HG02870 (cell line): ENCODE results near the gene PPP1R12B.
"Not testable (repeated sequence)": the region's sequence is repeated elsewhere in the genome, so short reads cannot be mapped to it uniquely, and the experiment has no call there.

Experiments
- ATAC-seq: cut with Tn5 transposase; IDR thresholded peaks from one replicate; pipeline ENCODE4 v1.9.1; 2021; ENCODE audit warnings: mild to moderate bottlenecking, moderate library complexity; ENCODE audit not compliant: unreplicated experiment

PPP1R12B gene

GRCh38 chr1:202473266-202474045, 125.0 kb downstream of the PPP1R12B start:
- ATAC-seq = not testable (repeated sequence)

DNA sequence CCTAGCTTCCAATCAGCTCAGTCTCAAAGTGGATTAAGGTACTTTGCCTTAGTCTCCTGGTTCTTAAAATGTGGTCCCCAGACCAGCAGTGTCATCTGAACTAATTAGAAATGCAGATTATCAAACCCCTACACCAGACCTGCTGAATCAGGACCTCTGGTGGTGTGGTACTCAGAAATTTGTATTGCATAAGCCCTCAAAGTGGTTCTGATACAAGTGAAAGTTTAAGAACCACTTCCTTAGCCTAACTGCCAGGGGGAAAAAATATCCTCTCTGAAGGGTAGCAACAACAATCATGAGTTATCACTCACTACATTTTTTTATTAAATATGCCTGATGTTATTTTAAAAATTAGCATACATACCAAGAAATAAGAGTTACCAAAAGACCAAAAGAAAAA, 131.2 kb downstream of the PPP1R12B start:
- not testable (repeated sequence) for ATAC-seq

DNA sequence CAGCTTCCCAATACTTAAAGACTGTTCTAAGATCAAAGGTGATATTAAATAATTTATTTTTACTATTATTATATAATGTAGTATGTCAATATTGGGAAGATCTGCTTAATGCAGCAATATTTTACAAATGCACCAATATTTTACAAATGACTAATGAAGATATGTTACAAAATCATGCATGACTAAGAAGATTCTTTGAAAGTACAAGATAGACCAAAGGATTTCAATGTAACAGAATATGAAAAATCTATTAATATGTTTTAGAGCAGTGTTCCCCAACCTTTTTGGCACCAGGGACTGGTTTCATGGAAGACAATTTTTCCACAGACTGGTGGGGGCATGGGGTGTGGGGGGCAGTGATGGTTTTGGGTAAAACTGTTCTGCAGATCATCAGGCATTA, 132.1 kb downstream of the PPP1R12B start:
- not testable (repeated sequence) for ATAC-seq

DNA sequence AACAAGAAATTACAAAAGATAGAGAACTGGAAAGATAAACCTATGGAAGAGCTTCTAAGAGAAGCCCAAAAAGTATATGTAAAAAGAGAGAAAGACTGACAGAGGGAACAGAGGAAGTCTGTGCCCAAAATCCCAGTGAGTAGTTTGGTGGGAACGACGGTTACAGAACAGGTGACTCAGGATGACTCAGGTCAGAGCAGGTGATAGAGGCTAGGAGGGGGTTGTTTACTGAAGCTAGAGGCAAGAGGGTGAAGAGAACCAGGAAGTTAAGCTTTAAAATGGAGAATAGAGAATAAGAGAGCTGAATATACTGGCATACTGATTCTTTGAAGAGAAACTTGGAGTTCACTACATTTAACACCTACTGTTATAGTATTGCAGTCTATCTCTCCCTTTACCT, 134.9 kb downstream of the PPP1R12B start:
- ATAC-seq = not testable (repeated sequence)

GRCh38 chr1:202484032-202484431, 135.5 kb downstream of the PPP1R12B start:
- ATAC-seq = not testable (repeated sequence)

DNA sequence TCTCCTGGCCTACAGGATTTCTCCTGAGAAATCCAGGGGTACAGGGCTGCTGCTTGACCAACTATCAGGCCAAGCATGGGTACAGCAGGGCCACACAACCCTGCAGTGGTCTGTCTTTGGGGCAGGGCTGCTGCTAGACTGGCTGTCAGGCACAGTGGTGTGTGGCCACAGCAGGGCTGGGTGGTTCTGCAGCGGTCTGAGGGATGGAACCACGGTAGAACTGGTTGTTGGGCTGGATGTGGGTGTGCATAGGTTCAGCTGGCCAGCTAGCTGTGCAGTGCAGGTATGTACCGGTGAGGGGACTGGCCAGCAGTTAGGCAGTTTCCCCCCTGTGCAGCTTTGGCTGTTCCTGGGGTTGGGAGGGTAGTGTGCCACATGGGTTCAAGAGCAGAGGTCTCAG, 136.3 kb downstream of the PPP1R12B start:
- ATAC-seq = not testable (repeated sequence)

- ATAC-seq = peak; percentile 69
Measured at GRCh38 chr1:202488178-202488649, 139.7 kb downstream of the PPP1R12B start.

GRCh38 chr1:202489101-202489500, 140.6 kb downstream of the PPP1R12B start:
- ATAC-seq = not testable (repeated sequence)

GRCh38 chr1:202493112-202493511, 144.6 kb downstream of the PPP1R12B start:
- not testable (repeated sequence) for ATAC-seq

GRCh38 chr1:202498542-202498941, 150.0 kb downstream of the PPP1R12B start:
- no peak for ATAC-seq

DNA sequence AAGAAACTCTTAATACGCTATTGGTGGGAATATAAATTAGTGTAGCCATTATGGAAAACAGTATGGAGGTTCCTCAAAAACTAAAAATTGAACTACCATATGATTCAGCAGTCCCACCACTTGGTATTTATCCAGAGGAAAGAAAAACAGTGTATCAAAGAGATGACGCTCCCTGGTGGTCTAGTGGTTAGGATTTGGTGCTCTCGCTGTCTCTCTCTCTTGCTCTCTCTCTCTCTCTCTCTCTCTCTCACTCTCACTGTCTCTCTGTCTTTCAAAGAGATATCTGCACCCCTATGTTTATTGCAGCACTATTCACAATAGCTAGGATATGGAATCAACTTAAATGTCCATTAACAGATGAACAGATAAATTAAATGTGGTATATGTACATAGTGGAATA, 151.5 kb downstream of the PPP1R12B start:
- not testable (repeated sequence) for ATAC-seq

GRCh38 chr1:202501281-202501680, 152.8 kb downstream of the PPP1R12B start:
- no peak for ATAC-seq

DNA sequence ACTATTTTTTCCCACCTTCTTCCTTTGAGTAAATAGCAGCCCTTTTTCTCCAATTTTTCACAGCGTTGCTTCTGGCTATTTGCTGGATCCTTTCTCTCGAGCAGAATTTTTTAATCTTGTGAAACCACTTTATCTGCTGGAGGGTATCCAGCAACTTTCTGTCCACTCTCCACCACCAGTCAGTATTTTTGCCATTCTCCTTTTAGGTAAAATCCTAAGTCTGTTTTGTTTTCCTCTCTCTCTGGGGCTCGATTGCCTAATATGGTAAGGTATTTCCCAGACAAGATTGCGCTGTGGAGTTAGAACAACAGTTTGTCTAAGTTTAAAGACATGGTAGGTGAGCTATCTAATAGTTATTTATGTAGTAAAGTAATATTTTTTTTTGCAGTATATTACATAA, 156.9 kb downstream of the PPP1R12B start:
- no peak for ATAC-seq

DNA sequence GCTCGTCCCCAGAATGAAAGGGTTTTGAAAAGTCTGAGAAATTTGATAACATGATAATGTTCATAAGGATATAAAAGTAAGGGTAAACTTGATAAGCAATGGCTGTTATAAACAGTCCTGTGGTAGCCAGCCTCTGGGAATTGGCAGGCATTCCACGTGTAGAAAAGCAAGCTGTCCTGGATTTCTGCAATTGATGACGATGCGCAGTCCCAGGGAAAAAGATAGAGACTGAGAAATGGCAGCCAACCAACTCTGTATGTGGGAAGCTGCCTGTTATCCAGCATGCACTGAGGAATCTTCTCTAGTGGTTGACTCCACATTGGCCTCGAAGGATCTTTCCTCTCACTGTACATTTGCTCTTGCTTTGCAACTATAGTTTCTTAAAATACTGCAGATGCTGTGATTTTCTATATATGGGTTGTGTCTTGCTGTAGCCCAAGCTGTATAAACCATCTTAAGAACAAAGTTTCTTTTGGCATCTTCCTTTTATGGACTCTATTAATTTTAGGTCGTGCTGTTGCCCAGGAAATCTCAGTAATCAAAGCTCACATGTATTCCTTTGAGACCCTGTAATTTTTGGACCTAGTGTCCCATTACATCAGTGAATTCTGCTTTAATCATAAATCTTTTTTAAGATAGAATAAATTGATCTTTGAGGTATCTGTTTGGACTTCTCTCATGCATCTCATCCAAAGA, 157.5 kb downstream of the PPP1R12B start:
- not testable (repeated sequence) for ATAC-seq

DNA sequence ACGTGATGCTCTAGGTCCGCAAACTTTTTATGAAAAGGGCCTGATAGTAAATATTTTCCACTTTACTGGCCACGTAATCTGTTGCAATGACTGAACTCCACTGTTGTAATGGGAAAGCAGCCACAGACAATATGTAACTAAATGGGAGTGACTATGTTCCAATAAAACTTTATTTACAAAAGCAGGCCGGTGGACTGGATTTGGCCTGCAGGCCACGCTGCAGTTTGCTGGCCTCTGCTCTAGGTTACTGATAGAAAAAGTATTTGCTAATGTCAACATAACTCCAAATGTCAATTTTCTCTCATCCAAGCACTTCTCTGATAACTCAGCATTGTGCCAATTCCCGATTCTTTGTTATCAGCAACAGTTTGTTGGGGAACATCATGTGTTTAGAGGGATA, 160.4 kb downstream of the PPP1R12B start:
- ATAC-seq = not testable (repeated sequence)

GRCh38 chr1:202513875-202514274, 165.4 kb downstream of the PPP1R12B start:
- not testable (repeated sequence) for ATAC-seq

- ATAC-seq = no peak
Measured at GRCh38 chr1:202516434-202516877, 168.0 kb downstream of the PPP1R12B start.

GRCh38 chr1:202517146-202517545, 168.6 kb downstream of the PPP1R12B start:
- ATAC-seq = not testable (repeated sequence)

DNA sequence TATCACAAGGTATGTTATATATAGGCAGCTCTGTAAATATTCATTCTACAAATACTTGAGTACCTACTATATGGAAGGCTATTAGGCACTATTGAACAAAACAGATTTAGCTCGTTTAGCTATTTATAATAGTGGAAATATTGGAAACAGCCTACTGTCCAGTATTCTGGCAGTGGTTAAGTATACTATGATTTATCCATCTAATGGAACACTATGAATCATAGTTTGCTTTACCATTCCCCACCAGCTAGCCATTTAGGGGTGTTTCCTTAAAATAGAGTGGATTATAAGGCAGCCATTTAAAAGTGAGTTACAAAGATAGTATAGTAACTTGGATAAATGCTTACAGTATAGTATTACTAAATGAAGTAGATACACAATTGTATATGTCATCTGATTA, 169.7 kb downstream of the PPP1R12B start:
- ATAC-seq = not testable (repeated sequence)

DNA sequence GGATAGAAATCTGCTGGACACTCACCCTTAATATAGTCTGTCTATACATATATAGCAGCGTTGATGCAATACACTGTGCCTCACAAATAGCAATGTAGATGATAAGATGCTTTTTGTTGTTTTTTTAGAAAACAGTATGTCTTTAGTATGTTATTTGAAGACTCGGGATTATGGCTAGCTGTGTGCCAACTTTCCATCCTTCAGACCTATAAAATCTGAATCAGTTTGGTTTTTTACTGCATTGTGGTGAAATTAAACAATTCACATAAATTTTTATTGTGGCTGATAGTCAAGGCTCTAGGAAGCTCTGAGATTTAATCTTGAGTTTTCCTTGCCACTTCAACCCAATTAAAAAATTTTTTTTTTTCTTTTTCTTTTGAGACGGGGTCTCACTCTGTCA, 170.4 kb downstream of the PPP1R12B start:
- not testable (repeated sequence) for ATAC-seq

- not testable (repeated sequence) for ATAC-seq
Measured at GRCh38 chr1:202520129-202520856, 171.8 kb downstream of the PPP1R12B start.
